Measurements from ENCODE around the gene COX20.

COX20 gene, protein sequence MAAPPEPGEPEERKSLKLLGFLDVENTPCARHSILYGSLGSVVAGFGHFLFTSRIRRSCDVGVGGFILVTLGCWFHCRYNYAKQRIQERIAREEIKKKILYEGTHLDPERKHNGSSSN

GRCh38 chr1:244835276-244836134, at the start of gene COX20:
Gene COX20 (plus strand): TSS chr1:244835658. CDS start chr1:244835715, 57 bp downstream.
- Histone ChIP-seq H3K79me2 (no peaks in the 10 kb centered on the region), H3K4me3 (ENCODE audit: low read depth, low read length) (peak within 1 kb of the TSS; percentile 93), H3K4me2 (ENCODE audit: low read length) (peak within 1 kb of the TSS; percentile 97), H3K36me3 (ENCODE audit: control insufficient read depth, insufficient read depth, low read length) (no peaks in the 10 kb centered on the region), H3K27me3 (ENCODE audit: control insufficient read depth, insufficient read depth, low read length) (no peaks in the 10 kb centered on the region), H2AFZ (peak within 1 kb of the TSS; percentile 93), H3K27ac (peak within 1 kb of the TSS; percentile 99), H3K9me3 (ENCODE audit: control insufficient read depth, low read length) (no peaks in the 10 kb centered on the region), H3K9ac (peak within 1 kb of the TSS; percentile 73), H3K4me1 (peaks cover 3% of the 10 kb centered on the region)
- TF ChIP-seq CTCF (IDR thresholded peaks at IDR 0.05) = no peak

GRCh38 chr1:244788493-244789275, 46.8 kb upstream of the COX20 start:
- H3K4me2 ChIP-seq (ENCODE audit: low read length) = no peak overlapping the region
- peak overlapping the region; percentile 52 for H2AFZ ChIP-seq
- no peaks in the 10 kb centered on the region for H3K79me2 ChIP-seq
- H3K9me3 ChIP-seq (ENCODE audit: control insufficient read depth, low read length) = no peaks in the 10 kb centered on the region
- H3K9ac ChIP-seq = no peak overlapping the region
- H3K4me3 ChIP-seq (ENCODE audit: low read depth, low read length) = no peak overlapping the region
- no peaks in the 10 kb centered on the region for H3K4me1 ChIP-seq
- no peaks in the 10 kb centered on the region for H3K27me3 ChIP-seq (ENCODE audit: control insufficient read depth, insufficient read depth, low read length)
- no peak overlapping the region for H3K27ac ChIP-seq
- no peak for TF ChIP-seq CTCF (IDR thresholded peaks at IDR 0.05)
- no peaks in the 10 kb centered on the region for H3K36me3 ChIP-seq (ENCODE audit: control insufficient read depth, insufficient read depth, low read length)

GRCh38 chr1:244789276-244789580, 46.2 kb upstream of the COX20 start:
- H3K9ac ChIP-seq = no peak overlapping the region
- H3K36me3 ChIP-seq (ENCODE audit: control insufficient read depth, insufficient read depth, low read length) = no peaks in the 10 kb centered on the region
- H3K27ac ChIP-seq = no peak overlapping the region
- peak overlapping the region; percentile 52 for H2AFZ ChIP-seq
- H3K4me1 ChIP-seq = no peaks in the 10 kb centered on the region
- no peaks in the 10 kb centered on the region for H3K79me2 ChIP-seq
- H3K27me3 ChIP-seq (ENCODE audit: control insufficient read depth, insufficient read depth, low read length) = no peaks in the 10 kb centered on the region
- no peak for TF ChIP-seq CTCF (IDR thresholded peaks at IDR 0.05)
- no peak overlapping the region for H3K4me3 ChIP-seq (ENCODE audit: low read depth, low read length)
- no peaks in the 10 kb centered on the region for H3K9me3 ChIP-seq (ENCODE audit: control insufficient read depth, low read length)
- no peak overlapping the region for H3K4me2 ChIP-seq (ENCODE audit: low read length)

DNA sequence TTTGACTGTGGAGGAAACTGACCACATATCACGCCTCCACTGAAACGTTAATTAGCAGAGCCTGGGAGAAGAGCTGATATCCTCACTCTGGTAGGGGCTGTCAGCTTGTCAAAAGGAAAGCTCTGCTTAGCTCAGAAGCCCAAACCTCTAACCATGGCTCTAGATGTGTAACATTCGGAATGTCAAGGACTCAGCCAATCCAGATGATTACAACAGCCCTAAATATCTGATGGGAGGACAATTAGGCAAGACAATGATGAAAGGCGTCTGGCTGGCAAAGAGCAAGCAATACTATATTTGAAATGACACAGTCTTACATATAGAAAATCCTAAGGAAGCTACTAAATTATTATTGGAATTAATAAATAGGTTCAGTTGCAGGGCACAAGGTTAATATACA, 45.7 kb upstream of the COX20 start:
- Histone ChIP-seq H3K36me3 (ENCODE audit: control insufficient read depth, insufficient read depth, low read length) (no peaks in the 10 kb centered on the region), H3K4me3 (ENCODE audit: low read depth, low read length) (no peak overlapping the region), H3K4me1 (no peaks in the 10 kb centered on the region), H2AFZ (no peak overlapping the region), H3K27me3 (ENCODE audit: control insufficient read depth, insufficient read depth, low read length) (no peaks in the 10 kb centered on the region), H3K79me2 (no peaks in the 10 kb centered on the region), H3K9me3 (ENCODE audit: control insufficient read depth, low read length) (no peaks in the 10 kb centered on the region), H3K9ac (no peak overlapping the region), H3K27ac (no peak overlapping the region), H3K4me2 (ENCODE audit: low read length) (no peak overlapping the region)
- TF ChIP-seq CTCF (IDR thresholded peaks at IDR 0.05) = no peak

Measured in parathyroid adenoma (tissue), 2 donors.